Inferior parietal cortex (tissue), 1 donor: ENCODE measurements around the gene UBFD1.
"Not testable (repeated sequence)": the region's sequence is repeated elsewhere in the genome, so short reads cannot be mapped to it uniquely, and the experiment has no call there.

Source experiments
- DNase-seq: peaks from one replicate; pipeline ENCODE4 v3.0.0-alpha.2; 2016; ENCODE audit errors: extremely low spot score

The UBFD1 gene

GRCh38 chr16:23527961-23528643, 29.4 kb upstream of the UBFD1 start:
- no peak for DNase-seq

GRCh38 chr16:23528644-23529310, 28.8 kb upstream of the UBFD1 start:
- no peak for DNase-seq

GRCh38 chr16:23530062-23530461, 27.5 kb upstream of the UBFD1 start:
- no peak for DNase-seq

GRCh38 chr16:23532448-23532847, 25.1 kb upstream of the UBFD1 start:
- no peak for DNase-seq

- no peak for DNase-seq
These were observed 22.4 kb upstream of the UBFD1 start for GRCh38 chr16:23534868-23535860.

- DNase-seq, result no peak
These were observed 21.6 kb upstream of the UBFD1 start for GRCh38 chr16:23535901-23536300.

GRCh38 chr16:23537390-23537789, 20.1 kb upstream of the UBFD1 start:
- no peak for DNase-seq

GRCh38 chr16:23538919-23539278, 18.6 kb upstream of the UBFD1 start:
- DNase-seq, result no peak

GRCh38 chr16:23539984-23540816, 17.3 kb upstream of the UBFD1 start:
- DNase-seq, result no peak

GRCh38 chr16:23540817-23541178, 16.7 kb upstream of the UBFD1 start:
- DNase-seq, result not testable (repeated sequence)

GRCh38 chr16:23544436-23544835, 13.1 kb upstream of the UBFD1 start:
- DNase-seq, result no peak

GRCh38 chr16:23549938-23550337, 7.6 kb upstream of the UBFD1 start:
- no peak for DNase-seq

GRCh38 chr16:23552161-23552560, 5.4 kb upstream of the UBFD1 start:
- no peak for DNase-seq

GRCh38 chr16:23554536-23554935, 3.0 kb upstream of the UBFD1 start:
- no peak for DNase-seq

GRCh38 chr16:23557779-23558702, 514 bp downstream of the UBFD1 start:
- no peak for DNase-seq

- no peak for DNase-seq
These were observed 4.1 kb downstream of the UBFD1 start for GRCh38 chr16:23561586-23561985.

GRCh38 chr16:23562505-23562904, 5.0 kb downstream of the UBFD1 start:
- no peak for DNase-seq

- DNase-seq, result no peak
These were observed 5.7 kb downstream of the UBFD1 start for GRCh38 chr16:23563186-23563585.

GRCh38 chr16:23564575-23565363, 7.2 kb downstream of the UBFD1 start:
- no peak for DNase-seq

GRCh38 chr16:23566724-23567123, 9.2 kb downstream of the UBFD1 start:
- no peak for DNase-seq
